Coronary artery (tissue), 2 donors: ENCODE results near the gene HELLS.

Experiments used
- DNase-seq: peaks from one replicate; pipeline ENCODE4 v3.0.0-alpha.2; 2017; ENCODE audit warnings: low spot score
- H3K27ac ChIP-seq, 2 donors: fragments of 200-600 bp; sonication (generic); one replicate each; pipeline ENCODE4 v1.5.1; 2016 to 2019
- H3K4me3 ChIP-seq: fragments of 200-600 bp; sonication (generic); 2 replicates; pipeline ENCODE4 v1.5.1; 2016; ENCODE audit warnings: mild to moderate bottlenecking, moderate library complexity
- CTCF ChIP-seq: fragments of 200-600 bp; sonication (generic); IDR thresholded peaks from one replicate; pipeline ENCODE4 v1.5.1; 2019; ENCODE audit warnings: antibody characterized with exemption

Gene HELLS

GRCh38 chr10:94644352-94644751 lies 98.8 kb downstream of the HELLS start:
- H3K4me3 ChIP-seq, result no peak overlapping the region
- no peak overlapping the region for H3K27ac ChIP-seq
- no peak for TF ChIP-seq CTCF
- no peak for DNase-seq

DNA sequence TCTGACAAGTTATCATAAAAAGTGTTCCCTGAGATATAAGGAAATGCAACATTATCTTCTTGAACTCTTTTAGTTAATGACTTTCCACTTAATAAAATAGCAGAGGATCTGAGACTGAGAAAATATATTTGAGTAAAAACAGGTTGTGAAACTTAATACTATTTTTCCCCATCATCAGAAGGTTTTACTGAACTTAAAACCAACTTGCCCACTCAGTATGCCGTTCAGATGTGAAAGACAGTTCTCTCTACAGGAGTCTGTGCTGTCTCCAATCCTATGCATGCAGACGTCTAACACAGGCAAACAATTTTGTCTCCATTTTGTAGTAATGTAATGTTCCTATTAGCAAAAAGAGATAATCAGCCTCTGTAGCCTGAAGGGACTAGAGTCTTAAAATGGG lies 99.7 kb downstream of the HELLS start:
- no peak overlapping the region for H3K27ac ChIP-seq
- TF ChIP-seq CTCF, result no peak
- DNase-seq, result no peak

More for the DNA sequence above, 99.7 kb downstream of the HELLS start:
- no peak overlapping the region for H3K4me3 ChIP-seq
